H1 (cell line): ENCODE measurements around the gene STAG1. TPM values are rescaled to one million over a fixed set of nuclear protein-coding genes. Genes with fewer than 3 reads are reported as not detected.

ENCODE experiments used
- RNF2 ChIP-seq: fragments of 200-900, 300-1000 bp; sonication (generic); IDR thresholded peaks from 2 replicates; pipeline ENCODE4 v1.7.1; 2016; ENCODE audit warnings: borderline replicate concordance, low read depth, mild to moderate bottlenecking, antibody characterized with exemption, low read length; ENCODE audit not compliant: poor library complexity, severe bottlenecking; ENCODE audit errors: missing control alignments
- SP4 ChIP-seq: IDR thresholded peaks from 2 replicates; pipeline ENCODE4 v1.6.1; 2012; ENCODE audit warnings: low read length, inconsistent platforms
- TEAD4 ChIP-seq: IDR thresholded peaks from 2 replicates; pipeline ENCODE4 v1.6.1; 2012; ENCODE audit warnings: low read depth, low read length, inconsistent platforms, mixed read lengths
- polyA plus RNA-seq, 7 experiments: library from polyadenylated mRNA; depleted of rRNA in 3 of 7; stranded (reverse) in 5 of 7; unstranded in 2 of 7; fragments of >200 nt in 5 of 7; fragments of 200-250 nt in 2 of 7; gene quantifications; 1 replicate in 5 of 7; 2 replicates in 1 of 7; 4 replicates in 1 of 7; pipeline versions ENCODE4 v1.2.1 to v1.2.3, GENCODE V29; 2011 to 2013; ENCODE audit warnings: missing spikeins in 2 of 7, mixed read lengths in 2 of 7
- total RNA-seq: library from RNA; stranded (reverse); fragmentation: NEBNext Ultra II Directional; extraction: Animal tissue kit (Norgen Biotek cat#: 25700); gene quantifications from 2 replicates; pipeline ENCODE4 v1.2.1, GENCODE V29; 2021

Gene STAG1
- total and polyA plus RNA-seq, 2 of the 8 experiments (the other 6 are each of a cell fraction or from before 2014, with no cell fraction given) = 4.6 to 23.4 TPM

DNA sequence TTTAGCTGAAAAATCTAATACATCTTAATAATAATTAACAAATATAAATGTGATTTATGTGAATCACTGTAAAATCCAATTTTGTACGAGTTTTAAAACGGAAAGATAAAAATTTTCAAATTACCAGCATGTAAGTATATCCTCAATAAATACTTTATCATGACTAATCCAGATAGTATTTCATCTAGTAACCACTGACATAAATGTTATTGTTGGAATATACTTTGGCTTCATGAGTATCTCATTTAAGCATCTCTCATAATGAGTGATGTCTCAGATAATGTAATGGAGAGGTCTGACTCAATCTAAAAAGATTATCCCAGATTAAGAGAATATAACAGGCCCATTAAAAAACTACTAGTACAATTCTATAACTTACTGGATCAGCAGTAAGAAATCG is 216.3 kb downstream of the STAG1 start (continued):
- TF ChIP-seq RNF2 (no peak), SP4 (no peak), TEAD4 (no peak)
